H1 (cell line): ENCODE measurements around the gene SPATA31E1. TPM values are rescaled to one million over a fixed set of nuclear protein-coding genes. Genes with fewer than 3 reads are reported as not detected.
A peak's percentile ranks its signal among the peaks of the same experiment; 100 is the strongest.

Source experiments
- CTCF ChIA-PET: fragments of 300-600 bp; sonication (Branson Sonifier 250); formaldehyde crosslinking; loops from one replicate; lab custom pipeline; 2021; ENCODE audit not compliant: partially characterized antibody; lab: Charles Lee
- POLR2A ChIA-PET: fragments of 300-600 bp; sonication (Branson Sonifier 250); formaldehyde crosslinking; loops from one replicate; lab custom pipeline; 2021; ENCODE audit warnings: inconsistent platforms; ENCODE audit not compliant: partially characterized antibody; lab: Charles Lee
- DNase-seq, 2 experiments: peaks; one replicate each; pipeline versions ENCODE4 v3.0.0 to v3.0.0-alpha.2; 2010 to 2022; ENCODE audit warnings: low spot score in 2 of 2, low read depth in 1 of 2, mixed read lengths in 1 of 2
- FAIRE-seq: peaks from 2 replicates; lab custom pipeline; 2011; peaks lifted over from hg19 to GRCh38; lab: Jason Lieb, UNC
- H2AFZ ChIP-seq: 2 replicates; pipeline ENCODE4 v1.8.1; 2012; ENCODE audit warnings: low read length, inconsistent platforms
- H2AK5ac ChIP-seq: 2 replicates; pipeline ENCODE4 v1.6.1; 2013; ENCODE audit warnings: low read depth, low read length
- H2BK120ac ChIP-seq: replicated peaks from 2 replicates; pipeline ENCODE3; 2013; ENCODE audit warnings: low read depth, low read length, inconsistent platforms
- H2BK12ac ChIP-seq: 2 replicates; pipeline ENCODE4 v1.6.1; 2013; ENCODE audit warnings: low read depth, low read length
- H2BK15ac ChIP-seq: 2 replicates; pipeline ENCODE4 v1.6.1; 2013; ENCODE audit warnings: low read length
- H2BK20ac ChIP-seq: 2 replicates; pipeline ENCODE4 v1.6.1; 2013; ENCODE audit warnings: low read length
- H2BK5ac ChIP-seq: 2 replicates; pipeline ENCODE4 v1.6.1; 2013; ENCODE audit warnings: low read depth, low read length
- H3K14ac ChIP-seq: 2 replicates; pipeline ENCODE4 v1.6.1; 2013; ENCODE audit warnings: inconsistent platforms; ENCODE audit not compliant: insufficient read length
- H3K18ac ChIP-seq: 2 replicates; pipeline ENCODE4 v1.6.1; 2013; ENCODE audit warnings: low read length; ENCODE audit errors: extremely low read depth
- H3K23ac ChIP-seq: 2 replicates; pipeline ENCODE4 v1.6.1; 2013; ENCODE audit warnings: inconsistent platforms; ENCODE audit not compliant: insufficient read length
- H3K23me2 ChIP-seq: 2 replicates; pipeline ENCODE4 v1.6.1; 2013; ENCODE audit warnings: low read depth, low read length
- H3K27ac ChIP-seq: 2 replicates; pipeline ENCODE4 v1.6.1; 2011; ENCODE audit warnings: low read depth, low read length, inconsistent platforms
- H3K27me3 ChIP-seq, 4 experiments: replicated peaks in 1 of 4; 1 replicate in 1 of 4; 2 replicates in 3 of 4; pipeline versions ENCODE4 v1.6.1 to v1.8.1; 2011 to 2013; ENCODE audit warnings: low read length in 3 of 4, mild to moderate bottlenecking in 3 of 4, inconsistent platforms in 2 of 4, mixed read lengths in 2 of 4, moderate library complexity in 1 of 4; ENCODE audit not compliant: control insufficient read depth in 3 of 4, insufficient read depth in 3 of 4; ENCODE audit errors: extremely low read depth in 1 of 4
- H3K36me3 ChIP-seq, 4 experiments: 2 replicates each; pipeline versions ENCODE4 v1.6.1 to v1.8.1; 2011 to 2013; ENCODE audit warnings: mild to moderate bottlenecking in 4 of 4, low read length in 3 of 4, moderate library complexity in 2 of 4, control low read depth in 1 of 4, inconsistent platforms in 1 of 4; ENCODE audit not compliant: insufficient read depth in 4 of 4, control insufficient read depth in 2 of 4
- H3K4ac ChIP-seq: replicated peaks from 2 replicates; pipeline ENCODE3; 2013; ENCODE audit warnings: low read length, low read depth, mixed read lengths, inconsistent platforms; ENCODE audit not compliant: insufficient read length
- H3K4me1 ChIP-seq, 4 experiments: replicated peaks in 1 of 4; 1 replicate in 1 of 4; 2 replicates in 3 of 4; pipeline versions ENCODE4 v1.6.1 to v1.8.1; 2011 to 2013; ENCODE audit warnings: low read length in 3 of 4, inconsistent platforms in 2 of 4, mixed read lengths in 1 of 4; ENCODE audit not compliant: insufficient read depth in 4 of 4, control insufficient read depth in 3 of 4
- H3K4me2 ChIP-seq, 2 experiments: 2 replicates each; pipeline versions ENCODE4 v1.6.1 to v1.8.1; 2011 to 2013; ENCODE audit warnings: low read depth in 2 of 2, low read length in 2 of 2, control low read depth in 1 of 2, inconsistent platforms in 1 of 2, mild to moderate bottlenecking in 1 of 2; ENCODE audit not compliant: insufficient read depth in 1 of 2
- H3K4me3 ChIP-seq, 4 experiments: fragments of 200-600, 300-600 bp in 1 of 4; sonication (generic), shearing (Covaris generic), sonication (Bioruptor Twin) in 1 of 4; 2 replicates each; pipeline versions ENCODE4 v1.5.1 to v1.8.1; 2011 to 2016; ENCODE audit warnings: low read length in 4 of 4, low read depth in 3 of 4, control low read depth in 2 of 4, inconsistent platforms in 2 of 4, mild to moderate bottlenecking in 2 of 4, mixed read lengths in 1 of 4, moderate library complexity in 1 of 4; ENCODE audit not compliant: insufficient read depth in 2 of 4; ENCODE audit errors: extremely low read depth in 1 of 4
- H3K56ac ChIP-seq: replicated peaks from 2 replicates; pipeline ENCODE3; 2013; ENCODE audit warnings: low read depth, mild to moderate bottlenecking, mixed read lengths, low read length, inconsistent platforms; ENCODE audit not compliant: insufficient read length
- H3K79me1 ChIP-seq: 2 replicates; pipeline ENCODE4 v1.6.1; 2013; ENCODE audit warnings: low read depth, low read length, control low read depth
- H3K79me2 ChIP-seq, 2 experiments: 2 replicates each; pipeline versions ENCODE4 v1.6.1 to v1.8.1; 2012 to 2013; ENCODE audit warnings: low read length in 2 of 2, mild to moderate bottlenecking in 2 of 2, inconsistent platforms in 1 of 2; ENCODE audit not compliant: insufficient read depth in 2 of 2, control insufficient read depth in 1 of 2
- H3K9ac ChIP-seq, 4 experiments: replicated peaks in 1 of 4; 1 replicate in 1 of 4; 2 replicates in 3 of 4; pipeline versions ENCODE4 v1.6.1 to v1.8.1; 2011 to 2013; ENCODE audit warnings: low read depth in 3 of 4, low read length in 3 of 4, control low read depth in 2 of 4, mild to moderate bottlenecking in 2 of 4, moderate library complexity in 2 of 4, inconsistent platforms in 1 of 4; ENCODE audit errors: extremely low read depth in 1 of 4
- H3K9me3 ChIP-seq, 2 experiments: 2 replicates each; pipeline versions ENCODE4 v1.6.1 to v1.8.1; 2012 to 2013; ENCODE audit warnings: mild to moderate bottlenecking in 2 of 2, moderate library complexity in 2 of 2, control low read depth in 1 of 2, inconsistent platforms in 1 of 2, low read depth in 1 of 2, low read length in 1 of 2, mixed read lengths in 1 of 2; ENCODE audit not compliant: insufficient read depth in 2 of 2
- H4K20me1 ChIP-seq, 2 experiments: replicated peaks in 1 of 2; 2 replicates each; pipeline versions ENCODE3 to v1.8.1; 2011 to 2013; ENCODE audit warnings: inconsistent platforms in 2 of 2, low read length in 2 of 2, mild to moderate bottlenecking in 1 of 2; ENCODE audit not compliant: insufficient read depth in 2 of 2, control insufficient read depth in 1 of 2
- H4K5ac ChIP-seq: 2 replicates; pipeline ENCODE4 v1.6.1; 2013; ENCODE audit warnings: low read length, low read depth, mixed read lengths, inconsistent platforms; ENCODE audit not compliant: insufficient read length
- H4K8ac ChIP-seq: 2 replicates; pipeline ENCODE4 v1.8.0; 2013; ENCODE audit warnings: mild to moderate bottlenecking, moderate library complexity, low read length, inconsistent platforms; ENCODE audit not compliant: insufficient read depth; ENCODE audit errors: extremely low read depth
- H4K91ac ChIP-seq: replicated peaks from 2 replicates; pipeline ENCODE3; 2013; ENCODE audit warnings: low read length, mixed read lengths, inconsistent platforms; ENCODE audit not compliant: insufficient read length
- CHD1 ChIP-seq: IDR thresholded peaks from 2 replicates; pipeline ENCODE4 v1.6.1; 2012; ENCODE audit warnings: low read depth, low read length, improper control_type of control experiment
- CTCF ChIP-seq, 3 experiments: IDR thresholded peaks; 1 replicate in 2 of 3; 2 replicates in 1 of 3; pipeline versions ENCODE4 v1.5.1 to v1.6.1; 2011; ENCODE audit warnings: low read length in 3 of 3, mild to moderate bottlenecking in 3 of 3, inconsistent platforms in 2 of 3, low read depth in 1 of 3, moderate library complexity in 1 of 3; ENCODE audit not compliant: insufficient read depth in 1 of 3; ENCODE audit errors: control extremely low read depth in 1 of 3
- EZH2 ChIP-seq: fragments of 200-600 bp; sonication (generic); IDR thresholded peaks from 2 replicates; pipeline ENCODE4 v1.7.1; 2012; ENCODE audit warnings: low read depth, mild to moderate bottlenecking, moderate library complexity, low read length, inconsistent platforms; ENCODE audit not compliant: severe bottlenecking
- NRF1 ChIP-seq: IDR thresholded peaks from 2 replicates; pipeline ENCODE4 v1.6.1; 2011; ENCODE audit warnings: mild to moderate bottlenecking, low read depth, low read length, improper control_type of control experiment
- PHF8 ChIP-seq: fragments of 200-600 bp; sonication (generic); conservative IDR thresholded peaks from 2 replicates; pipeline ENCODE4 v1.7.1; 2012; ENCODE audit warnings: low read depth, mild to moderate bottlenecking, inconsistent platforms, low read length, moderate library complexity
- POU5F1 ChIP-seq: IDR thresholded peaks from 2 replicates; pipeline ENCODE4 v1.6.1; 2011; ENCODE audit warnings: low read depth, mild to moderate bottlenecking, low read length, moderate library complexity
- RNF2 ChIP-seq: fragments of 200-900, 300-1000 bp; sonication (generic); IDR thresholded peaks from 2 replicates; pipeline ENCODE4 v1.7.1; 2016; ENCODE audit warnings: borderline replicate concordance, low read depth, mild to moderate bottlenecking, antibody characterized with exemption, low read length; ENCODE audit not compliant: poor library complexity, severe bottlenecking; ENCODE audit errors: missing control alignments
- SAP30 ChIP-seq: fragments of 300-600 bp; sonication (generic); IDR thresholded peaks from 2 replicates; pipeline ENCODE4 v1.7.1; 2012; ENCODE audit warnings: low read length, moderate library complexity, mild to moderate bottlenecking, inconsistent platforms; ENCODE audit not compliant: insufficient read depth, insufficient replicate concordance
- ZNF274 ChIP-seq: IDR thresholded peaks from 2 replicates; pipeline ENCODE4 v1.7.0; 2012; ENCODE audit warnings: low read length, borderline replicate concordance; ENCODE audit errors: extremely low read depth
- WGBS, 2 experiments: shearing (Covaris generic) in 1 of 2; methylation state at CpG; one replicate each; pipeline versions ENCODE4 v1.1.6 to v1.1.7; 2013 to 2015; ENCODE audit warnings: low lambda C conversion rate in 2 of 2, mixed read lengths in 2 of 2, inconsistent platforms in 1 of 2, low coverage in 1 of 2, missing lambda C conversion rate in 1 of 2; ENCODE audit not compliant: insufficient replicate concordance in 2 of 2, insufficient coverage in 1 of 2, insufficient read length in 1 of 2; ENCODE audit errors: extremely low coverage in 1 of 2, missing lambda C conversion rate in 1 of 2; 5-methylcytosine and 5-hydroxymethylcytosine counted together
- polyA plus RNA-seq, 7 experiments: library from polyadenylated mRNA; depleted of rRNA in 3 of 7; stranded (reverse) in 5 of 7; unstranded in 2 of 7; fragments of >200 nt in 5 of 7; fragments of 200-250 nt in 2 of 7; gene quantifications; 1 replicate in 5 of 7; 2 replicates in 1 of 7; 4 replicates in 1 of 7; pipeline versions ENCODE4 v1.2.1 to v1.2.3, GENCODE V29; 2011 to 2013; ENCODE audit warnings: missing spikeins in 2 of 7, mixed read lengths in 2 of 7
- total RNA-seq: library from RNA; stranded (reverse); fragmentation: NEBNext Ultra II Directional; extraction: Animal tissue kit (Norgen Biotek cat#: 25700); gene quantifications from 2 replicates; pipeline ENCODE4 v1.2.1, GENCODE V29; 2021

The SPATA31E1 gene
- total and polyA plus RNA-seq, 2 of the 8 experiments (the other 6 are each of a cell fraction or from before 2014, with no cell fraction given): 0.05 to 0.09 TPM

- FAIRE-seq: no peak
- WGBS, 2 experiments: 97% methylated on average over 5 of the region's 5 CpGs; no CpG with 5 or more reads in 1 of the 2 experiments
- Histone ChIP-seq H2AK5ac (peak overlapping the region; percentile 48; the same call in 1 of the 2 replicates), H3K27me3 (no peaks in the 10 kb centered on the region; a peak in 1 of 7 replicates), H3K79me1 (no peaks in the 10 kb centered on the region), H4K8ac (no peak overlapping the region), H2BK15ac (no peak overlapping the region), H3K9me3 (no peaks in the 10 kb centered on the region; a peak in 1 of 4 replicates), H2BK12ac (peak overlapping the region; percentile 80; the same call in 1 of the 2 replicates), H2BK5ac (no peak overlapping the region), H3K4me1 (peaks cover 0 to 3% (median under 1%) of the 10 kb centered on the region in 4 experiments; a peak in 2 of 7 replicates), H3K56ac (no peak overlapping the region), H3K18ac (no peak overlapping the region), H4K5ac (no peak overlapping the region), H3K4ac (no peak overlapping the region), H3K23ac (no peak overlapping the region), H3K4me2 (no peak overlapping the region), H4K91ac (no peak overlapping the region), H2BK20ac (no peak overlapping the region), H3K23me2 (no peaks in the 10 kb centered on the region; the same call in 1 of the 2 replicates), H3K4me3 (no peak overlapping the region), H3K36me3 (no peaks in the 10 kb centered on the region), H3K9ac (no peak overlapping the region)
- TF ChIP-seq ZNF274 (no peak), EZH2 (no peak), POU5F1 (no peak), CTCF (IDR thresholded peaks at IDR 0.05; ENCODE audit: control extremely low read depth in 1 of 3, insufficient read depth in 1 of 3, low read depth in 1 of 3, low read length in 3 of 3) (no peak), PHF8 (no peak), SAP30 (no peak), CHD1 (no peak), RNF2 (no peak), NRF1 (no peak)
- TF ChIP-seq, all 59 proteins: peak for 0
- no peak overlapping the region for H3K27ac ChIP-seq
- ChIA-PET POLR2A (no interaction called here), CTCF (interaction anchor here (0.7 to 2.1 kb wide), 3 partner anchors 13 to 198 kb away, joined by 3 to 4 read pairs (median 3); no protein-coding TSS in a partner anchor)
- H2AFZ ChIP-seq: no peak overlapping the region
- H3K79me2 ChIP-seq: no peaks in the 10 kb centered on the region
- no peaks in the 10 kb centered on the region for H4K20me1 ChIP-seq
- H3K14ac ChIP-seq: no peak overlapping the region
- no peak overlapping the region for H2BK120ac ChIP-seq
- DNase-seq: no peak
These were observed 6.0 kb upstream of the SPATA31E1 start for GRCh38 chr9:87876708-87877107.
